ENCODE data around the gene DPP6. TPM values are rescaled to one million over a fixed set of nuclear protein-coding genes. Genes with fewer than 3 reads are reported as not detected.

Gene DPP6
- total RNA-seq, 1 donor from 2014 or later: not detected

DNA sequence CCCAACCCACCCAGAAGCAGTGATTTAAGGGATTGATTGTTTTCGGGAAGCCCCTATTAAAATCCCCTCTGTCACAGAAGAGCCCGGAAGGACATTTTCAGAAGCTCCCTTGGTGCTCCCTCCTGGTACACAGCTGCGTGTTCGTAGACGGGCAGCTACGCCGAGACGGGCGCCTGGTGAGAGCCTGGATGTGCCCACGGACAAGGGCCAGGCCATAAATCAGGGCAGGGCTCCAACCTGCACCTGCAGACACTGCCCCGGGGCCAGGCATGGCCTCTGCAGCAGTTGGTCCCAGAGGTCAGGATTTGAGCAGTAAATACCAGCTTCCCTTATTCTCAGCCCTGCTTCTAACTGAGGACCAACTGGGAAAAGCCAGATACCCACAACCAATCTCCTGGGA is 843.9 kb downstream of the DPP6 start:
- Mint-ChIP-seq H3K36me3 (ENCODE audit: low read depth) (no peaks in the 10 kb centered on the region), H3K4me3 (no peak overlapping the region), H3K27me3 (peaks cover 3% of the 10 kb centered on the region), H3K4me1 (no peaks in the 10 kb centered on the region), H3K27ac (no peak overlapping the region), H3K9me3 (no peaks in the 10 kb centered on the region)
- TF ChIP-seq, protein P1, sequence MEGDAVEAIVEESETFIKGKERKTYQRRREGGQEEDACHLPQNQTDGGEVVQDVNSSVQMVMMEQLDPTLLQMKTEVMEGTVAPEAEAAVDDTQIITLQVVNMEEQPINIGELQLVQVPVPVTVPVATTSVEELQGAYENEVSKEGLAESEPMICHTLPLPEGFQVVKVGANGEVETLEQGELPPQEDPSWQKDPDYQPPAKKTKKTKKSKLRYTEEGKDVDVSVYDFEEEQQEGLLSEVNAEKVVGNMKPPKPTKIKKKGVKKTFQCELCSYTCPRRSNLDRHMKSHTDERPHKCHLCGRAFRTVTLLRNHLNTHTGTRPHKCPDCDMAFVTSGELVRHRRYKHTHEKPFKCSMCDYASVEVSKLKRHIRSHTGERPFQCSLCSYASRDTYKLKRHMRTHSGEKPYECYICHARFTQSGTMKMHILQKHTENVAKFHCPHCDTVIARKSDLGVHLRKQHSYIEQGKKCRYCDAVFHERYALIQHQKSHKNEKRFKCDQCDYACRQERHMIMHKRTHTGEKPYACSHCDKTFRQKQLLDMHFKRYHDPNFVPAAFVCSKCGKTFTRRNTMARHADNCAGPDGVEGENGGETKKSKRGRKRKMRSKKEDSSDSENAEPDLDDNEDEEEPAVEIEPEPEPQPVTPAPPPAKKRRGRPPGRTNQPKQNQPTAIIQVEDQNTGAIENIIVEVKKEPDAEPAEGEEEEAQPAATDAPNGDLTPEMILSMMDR (IDR thresholded peaks at IDR 0.05): no peak
- CTCF ChIA-PET: no interaction called here
- ATAC-seq (ENCODE audit: low read depth) (no peak), DNase-seq (no peak)
- intact Hi-C loops (cut with micrococcal nuclease): no loop called here
- POLR2A ChIA-PET: no interaction called here

DNA sequence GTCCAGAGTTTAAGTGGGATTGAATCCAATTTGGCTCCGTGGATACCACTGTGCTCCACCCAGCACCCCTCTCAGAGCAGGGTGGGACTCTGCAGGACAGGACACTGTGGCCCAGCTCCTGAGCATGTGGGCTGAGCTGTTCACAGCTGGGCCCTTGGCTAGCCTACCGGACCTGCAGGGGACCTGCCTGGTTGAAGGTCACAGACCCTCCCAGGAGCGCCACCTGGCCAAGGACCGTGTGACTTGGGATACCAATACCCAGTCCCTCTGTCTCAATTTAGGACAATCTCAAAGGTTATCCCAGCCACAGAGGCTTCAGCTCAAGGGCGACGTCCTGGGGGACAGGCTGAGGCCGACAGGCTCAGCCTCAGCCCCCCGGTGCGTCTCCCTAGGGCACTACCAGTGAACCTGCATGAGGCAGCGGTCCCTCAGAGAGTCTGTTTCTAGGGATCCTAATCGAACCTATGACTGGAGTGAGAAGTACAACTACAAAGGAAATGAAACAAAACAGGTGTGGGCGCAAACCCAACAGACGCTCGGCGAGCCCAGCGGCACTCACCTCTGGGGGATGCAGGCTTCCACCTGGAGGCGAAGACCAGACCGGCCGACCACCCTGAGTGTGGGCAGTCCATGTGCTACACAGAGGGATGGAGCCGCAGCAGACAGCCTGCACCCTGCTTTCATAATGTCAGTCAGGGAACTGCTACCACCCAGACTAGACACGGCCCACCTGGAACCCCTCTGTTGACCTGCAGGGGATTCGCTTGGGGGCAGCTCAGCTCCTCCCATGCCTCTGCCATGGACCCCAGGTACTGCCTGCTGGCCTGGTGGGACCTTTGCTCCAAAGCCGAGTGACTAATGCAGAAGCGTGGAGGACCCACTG is 847.0 kb downstream of the DPP6 start:
- no peaks in the 10 kb centered on the region for H3K9me3 Mint-ChIP-seq
- POLR2A ChIA-PET: no interaction called here
- DNase-seq (no peak), ATAC-seq (ENCODE audit: low read depth) (no peak)
- H3K4me3 Mint-ChIP-seq: no peak overlapping the region
- TF ChIP-seq, protein P1 (IDR thresholded peaks at IDR 0.05): no peak
- no peaks in the 10 kb centered on the region for H3K36me3 Mint-ChIP-seq (ENCODE audit: low read depth)
- intact Hi-C loops (cut with micrococcal nuclease): no loop called here
- H3K27me3 Mint-ChIP-seq: peaks cover 3% of the 10 kb centered on the region
- H3K4me1 Mint-ChIP-seq: no peaks in the 10 kb centered on the region
- CTCF ChIA-PET: no interaction called here
- no peak overlapping the region for H3K27ac Mint-ChIP-seq

DNA sequence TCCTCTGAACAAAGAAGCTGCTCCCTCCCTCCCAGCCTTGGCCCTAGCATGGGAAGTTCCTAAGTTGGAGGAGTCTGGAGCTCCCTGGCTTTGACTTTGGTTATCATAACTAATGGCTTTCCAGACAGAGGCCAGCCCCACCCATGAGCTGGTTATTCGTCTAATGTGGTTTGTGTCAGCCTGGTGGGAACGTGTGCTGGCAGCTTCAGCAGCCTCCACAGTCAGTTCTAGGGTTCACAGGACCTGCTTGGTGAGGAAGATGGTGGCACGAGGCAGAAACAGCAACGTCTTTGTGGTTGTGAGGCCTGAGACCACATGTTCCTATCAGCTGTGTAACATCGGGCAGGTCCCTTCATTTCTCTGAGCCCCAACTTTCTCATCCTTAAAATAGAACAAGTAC is 847.7 kb downstream of the DPP6 start:
- Mint-ChIP-seq H3K36me3 (ENCODE audit: low read depth) (no peaks in the 10 kb centered on the region), H3K27me3 (peaks cover 3% of the 10 kb centered on the region), H3K27ac (no peak overlapping the region), H3K4me3 (no peak overlapping the region), H3K9me3 (no peaks in the 10 kb centered on the region), H3K4me1 (no peaks in the 10 kb centered on the region)
- ATAC-seq (ENCODE audit: low read depth): no peak
- TF ChIP-seq, protein P1 (IDR thresholded peaks at IDR 0.05): no peak
- no peak for DNase-seq
- POLR2A ChIA-PET: no interaction called here
- intact Hi-C loops (cut with micrococcal nuclease): no loop called here
- CTCF ChIA-PET: no interaction called here

DNA sequence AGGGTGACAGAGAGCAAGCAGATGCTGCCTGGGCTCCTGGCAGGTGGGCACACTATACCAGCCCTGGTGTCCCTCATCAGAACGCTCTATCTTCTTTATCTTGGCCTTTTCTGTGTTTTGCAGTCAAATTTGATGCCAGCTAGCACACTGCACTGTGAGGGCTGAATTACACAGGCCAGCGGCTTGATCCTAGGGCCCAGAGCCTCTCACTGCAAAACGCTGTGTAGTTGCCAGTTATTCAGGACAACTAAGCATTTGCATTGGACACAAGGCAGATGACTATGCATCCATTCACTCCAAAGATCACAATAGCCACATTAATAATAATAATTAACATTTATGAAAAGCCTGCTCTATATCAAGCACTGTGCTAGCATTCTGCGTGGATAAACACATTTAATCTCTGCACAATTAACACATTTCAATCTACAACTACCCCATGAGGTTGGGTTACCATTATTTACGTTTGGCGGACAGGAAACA is 850.4 kb downstream of the DPP6 start:
- Mint-ChIP-seq H3K9me3 (no peaks in the 10 kb centered on the region), H3K36me3 (ENCODE audit: low read depth) (no peaks in the 10 kb centered on the region), H3K4me3 (no peak overlapping the region), H3K27ac (no peak overlapping the region), H3K27me3 (no peaks in the 10 kb centered on the region), H3K4me1 (no peaks in the 10 kb centered on the region)
- CTCF ChIA-PET: no interaction called here
- ATAC-seq (ENCODE audit: low read depth): no peak
- POLR2A ChIA-PET: no interaction called here
- DNase-seq: no peak
- TF ChIP-seq, protein P1 (IDR thresholded peaks at IDR 0.05): no peak
- intact Hi-C loops (cut with micrococcal nuclease): no loop called here

DNA sequence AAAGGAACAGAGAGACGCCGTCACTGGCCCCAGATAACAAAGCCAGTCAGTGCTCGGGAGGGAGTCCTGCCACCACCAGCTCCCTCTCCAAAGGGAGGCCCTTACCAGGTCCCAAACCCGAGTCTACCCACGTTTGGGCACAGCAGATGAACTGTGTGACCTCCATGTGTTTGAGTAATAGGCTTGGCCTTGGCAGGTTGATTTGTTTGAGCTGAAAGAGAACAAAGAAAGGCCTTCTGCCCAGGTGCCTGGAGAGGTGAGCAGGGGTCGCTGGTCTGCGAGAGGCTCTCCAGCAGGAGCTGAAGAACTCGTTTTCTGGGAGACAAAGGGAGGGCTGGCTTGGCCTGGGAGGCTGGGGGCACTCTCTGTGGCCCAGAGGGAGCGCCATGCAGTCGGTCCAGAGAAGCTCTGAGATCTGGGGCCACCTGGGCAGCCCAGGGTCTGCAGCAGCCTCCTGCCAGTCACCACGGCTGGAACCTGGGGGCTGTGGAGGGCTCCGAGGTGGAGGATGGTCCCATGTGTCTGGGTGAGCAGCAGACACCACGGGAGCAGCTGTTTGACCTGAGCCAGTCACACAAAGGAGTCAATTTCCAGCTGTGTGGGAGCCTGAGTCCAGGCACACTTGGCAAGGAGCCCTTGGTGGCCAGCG is 851.0 kb downstream of the DPP6 start:
- Mint-ChIP-seq H3K27me3 (no peaks in the 10 kb centered on the region), H3K36me3 (ENCODE audit: low read depth) (no peaks in the 10 kb centered on the region), H3K4me3 (no peak overlapping the region), H3K9me3 (no peaks in the 10 kb centered on the region), H3K27ac (no peak overlapping the region), H3K4me1 (no peaks in the 10 kb centered on the region)
- CTCF ChIA-PET: no interaction called here
- DNase-seq (no peak), ATAC-seq (ENCODE audit: low read depth) (no peak)
- TF ChIP-seq, protein P1 (IDR thresholded peaks at IDR 0.05): no peak
- POLR2A ChIA-PET: no interaction called here
- intact Hi-C loops (cut with micrococcal nuclease): no loop called here

All from activated B cell treated with CpG ODN at 0.5 μM for 24 hours (primary cell).